ENCODE measurements around the gene OR5M8.

Gene OR5M8

GRCh38 chr11:56491270-56491669 lies at the start of gene OR5M8:
OR5M8 (minus strand) TSS chr11:56491370; CDS start chr11:56491370, 0 bp downstream.
- no peak for DNase-seq

GRCh38 chr11:56533054-56533740 lies 42.0 kb upstream of the OR5M8 start:
- DNase-seq: no peak

GRCh38 chr11:56531856-56532255 lies 40.7 kb upstream of the OR5M8 start:
- DNase-seq: no peak

GRCh38 chr11:56522008-56522407 lies 30.8 kb upstream of the OR5M8 start:
- DNase-seq: no peak

- DNase-seq: no peak
These were observed 22.1 kb upstream of the OR5M8 start for GRCh38 chr11:56513280-56513679.

GRCh38 chr11:56509439-56509838 lies 18.3 kb upstream of the OR5M8 start:
- no peak for DNase-seq

GRCh38 chr11:56497010-56497409 lies 5.8 kb upstream of the OR5M8 start:
- no peak for DNase-seq

- no peak for DNase-seq
These were observed 3.9 kb upstream of the OR5M8 start for GRCh38 chr11:56495117-56495516.

GRCh38 chr11:56486801-56487200 lies 4.4 kb downstream of the OR5M8 start:
- DNase-seq: no peak

- DNase-seq: no peak
These were observed 16.4 kb downstream of the OR5M8 start for GRCh38 chr11:56474729-56475235.

GRCh38 chr11:56473252-56473651 lies 17.9 kb downstream of the OR5M8 start, which contains the start of gene OR5M3:
OR5M3 (minus strand) TSS chr11:56473352; CDS start chr11:56470497, 2,855 bp downstream.
- no peak for DNase-seq

GRCh38 chr11:56457076-56457475 lies 34.1 kb downstream of the OR5M8 start:
- no peak for DNase-seq

- no peak for DNase-seq
These were observed 37.6 kb downstream of the OR5M8 start for GRCh38 chr11:56453521-56453920.

Data from NCI-H187 treated with DMSO at 0.1 percent for 48 hours (cell line).